ENCODE results near the gene SNX33.

The SNX33 gene

DNA sequence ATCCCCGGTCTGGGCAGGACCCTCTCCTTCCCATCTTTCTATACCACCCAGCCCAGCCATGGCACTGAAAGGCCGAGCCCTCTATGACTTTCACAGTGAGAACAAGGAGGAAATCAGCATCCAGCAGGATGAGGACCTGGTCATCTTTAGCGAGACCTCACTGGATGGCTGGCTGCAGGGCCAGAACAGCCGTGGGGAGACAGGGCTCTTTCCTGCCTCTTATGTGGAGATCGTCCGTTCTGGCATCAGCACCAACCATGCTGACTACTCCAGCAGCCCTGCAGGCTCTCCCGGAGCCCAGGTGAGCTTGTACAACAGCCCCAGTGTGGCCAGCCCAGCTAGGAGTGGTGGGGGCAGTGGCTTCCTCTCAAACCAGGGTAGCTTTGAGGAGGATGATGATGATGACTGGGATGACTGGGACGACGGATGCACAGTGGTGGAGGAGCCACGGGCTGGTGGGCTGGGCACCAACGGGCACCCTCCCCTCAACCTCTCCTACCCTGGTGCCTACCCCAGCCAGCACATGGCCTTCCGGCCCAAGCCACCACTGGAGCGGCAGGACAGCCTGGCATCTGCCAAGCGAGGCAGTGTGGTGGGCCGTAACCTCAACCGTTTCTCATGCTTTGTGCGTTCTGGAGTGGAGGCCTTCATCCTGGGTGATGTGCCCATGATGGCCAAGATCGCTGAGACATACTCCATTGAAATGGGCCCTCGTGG lies 1.5 kb downstream of the SNX33 start:
- TF ChIP-seq, protein P1, sequence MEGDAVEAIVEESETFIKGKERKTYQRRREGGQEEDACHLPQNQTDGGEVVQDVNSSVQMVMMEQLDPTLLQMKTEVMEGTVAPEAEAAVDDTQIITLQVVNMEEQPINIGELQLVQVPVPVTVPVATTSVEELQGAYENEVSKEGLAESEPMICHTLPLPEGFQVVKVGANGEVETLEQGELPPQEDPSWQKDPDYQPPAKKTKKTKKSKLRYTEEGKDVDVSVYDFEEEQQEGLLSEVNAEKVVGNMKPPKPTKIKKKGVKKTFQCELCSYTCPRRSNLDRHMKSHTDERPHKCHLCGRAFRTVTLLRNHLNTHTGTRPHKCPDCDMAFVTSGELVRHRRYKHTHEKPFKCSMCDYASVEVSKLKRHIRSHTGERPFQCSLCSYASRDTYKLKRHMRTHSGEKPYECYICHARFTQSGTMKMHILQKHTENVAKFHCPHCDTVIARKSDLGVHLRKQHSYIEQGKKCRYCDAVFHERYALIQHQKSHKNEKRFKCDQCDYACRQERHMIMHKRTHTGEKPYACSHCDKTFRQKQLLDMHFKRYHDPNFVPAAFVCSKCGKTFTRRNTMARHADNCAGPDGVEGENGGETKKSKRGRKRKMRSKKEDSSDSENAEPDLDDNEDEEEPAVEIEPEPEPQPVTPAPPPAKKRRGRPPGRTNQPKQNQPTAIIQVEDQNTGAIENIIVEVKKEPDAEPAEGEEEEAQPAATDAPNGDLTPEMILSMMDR (IDR thresholded peaks at IDR 0.05; ENCODE audit: control extremely low read depth, extremely low read depth, low read depth, missing control alignments), result no peak
- DNase-seq (ENCODE audit: extremely low spot score), result no peak
- POLR2A ChIA-PET, result no interaction called here
- CTCF ChIA-PET, result no interaction called here

GRCh38 chr15:75649848-75650247 lies 2.1 kb downstream of the SNX33 start:
- DNase-seq (ENCODE audit: extremely low spot score), result no peak
- TF ChIP-seq, protein P1 (IDR thresholded peaks at IDR 0.05; ENCODE audit: control extremely low read depth, extremely low read depth, low read depth, missing control alignments), result no peak
- POLR2A ChIA-PET, result no interaction called here
- CTCF ChIA-PET, result interaction anchor here (2.5 kb wide), 1 partner anchor 10 kb away, joined by 6 read pairs; the partner anchor contains the start of gene IMP3

DNA sequence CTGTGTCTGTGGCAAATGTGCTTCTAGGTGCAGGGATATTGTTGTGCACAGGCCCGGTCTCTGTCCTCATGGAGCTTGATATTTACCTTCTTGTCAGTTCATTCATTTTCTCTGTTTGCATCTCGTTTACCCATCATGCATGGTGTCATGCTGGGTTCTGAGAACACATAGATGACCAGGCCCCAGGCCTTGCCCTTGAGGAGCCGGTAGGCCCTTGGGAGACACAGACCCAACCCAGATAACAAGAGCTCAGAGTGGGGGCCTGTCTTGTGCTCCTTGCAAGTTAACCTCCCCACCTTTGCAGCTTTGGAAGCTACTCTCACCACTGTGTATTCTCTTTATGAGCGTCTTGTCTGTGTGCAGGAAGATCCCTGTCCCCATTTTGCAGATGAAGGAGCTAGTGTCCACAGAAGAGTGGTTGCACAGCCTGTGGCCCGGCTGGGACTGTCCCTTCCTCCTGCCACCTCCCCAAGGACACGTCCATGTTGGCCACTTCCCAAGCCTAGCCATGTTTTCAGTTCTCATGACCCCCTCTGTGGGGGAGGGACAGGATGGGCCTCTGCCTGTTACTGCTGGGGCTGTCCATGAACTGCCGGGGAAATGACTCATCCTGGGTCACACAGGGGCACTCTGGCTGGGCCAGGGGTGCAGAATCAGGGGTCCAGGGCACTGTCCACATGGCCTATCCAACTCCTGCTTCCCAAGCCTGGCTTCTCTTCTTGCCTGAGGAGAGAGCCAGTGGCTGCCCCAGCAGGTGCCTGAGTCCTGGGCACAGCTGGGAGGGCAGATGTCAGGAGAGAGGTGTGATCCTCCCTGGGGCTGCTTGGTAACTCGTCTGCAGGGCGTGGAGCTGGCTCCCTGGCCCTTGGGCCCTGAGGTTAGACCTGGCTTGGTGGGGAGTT lies 3.4 kb downstream of the SNX33 start:
- ChIA-PET POLR2A (no interaction called here), CTCF (interaction anchor here (1.2 to 2.5 kb wide), 2 partner anchors 10 to 11 kb away, joined by 4 to 6 read pairs; partner anchors contain the start of gene IMP3)
- TF ChIP-seq, protein P1 (IDR thresholded peaks at IDR 0.05; ENCODE audit: control extremely low read depth, extremely low read depth, low read depth, missing control alignments), result no peak
- no peak for DNase-seq (ENCODE audit: extremely low spot score)

- DNase-seq (ENCODE audit: extremely low spot score), result no peak
- CTCF ChIA-PET, result interaction anchor here (0.7 to 2.5 kb wide), 4 partner anchors 9 to 285 kb away, joined by 3 to 6 read pairs (median 4); partner anchors contain the start of gene IMP3
- POLR2A ChIA-PET, result no interaction called here
- TF ChIP-seq, protein P1 (IDR thresholded peaks at IDR 0.05; ENCODE audit: control extremely low read depth, extremely low read depth, low read depth, missing control alignments), result no peak
These were observed 4.3 kb downstream of the SNX33 start for GRCh38 chr15:75651810-75652543.

DNA sequence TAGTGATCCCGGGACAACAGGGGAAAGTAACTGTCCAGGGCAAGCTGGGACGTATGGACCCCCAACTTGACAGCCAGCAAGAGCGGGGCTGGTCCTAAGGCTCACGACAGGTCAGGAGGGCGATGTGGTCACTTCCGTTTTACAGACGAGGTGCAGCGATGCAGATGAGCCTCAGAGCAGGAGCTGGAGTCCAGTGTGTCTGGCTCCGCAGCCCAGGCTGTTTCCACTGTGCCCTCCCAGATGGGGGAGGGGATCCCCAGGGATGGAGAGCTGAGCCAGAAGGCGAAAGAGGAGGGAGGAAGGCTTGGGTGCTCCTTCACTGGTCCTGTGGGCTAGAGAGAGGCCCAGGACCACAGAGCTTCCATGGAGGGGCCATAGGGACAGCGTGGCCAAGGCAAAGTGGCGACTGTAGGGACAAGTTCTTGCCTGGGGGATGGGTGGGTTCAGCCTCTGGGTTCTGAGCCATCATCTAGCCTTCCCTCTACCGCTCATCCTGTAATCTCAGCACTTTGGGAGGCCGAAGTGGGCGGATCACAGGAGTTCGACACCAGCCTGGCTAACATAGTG lies 5.7 kb downstream of the SNX33 start:
- POLR2A ChIA-PET, result no interaction called here
- CTCF ChIA-PET, result interaction anchor here (0.6 to 1.2 kb wide), 2 partner anchors 11 to 12 kb away, joined by 3 to 4 read pairs; no protein-coding TSS in a partner anchor
- no peak for DNase-seq (ENCODE audit: extremely low spot score)
- TF ChIP-seq, protein P1 (IDR thresholded peaks at IDR 0.05; ENCODE audit: control extremely low read depth, extremely low read depth, low read depth, missing control alignments), result no peak

Measured in GM10248 (cell line).